SK-N-MC (cell line): ENCODE measurements around the gene OR2AK2.

Source experiments
- EZH2 ChIP-seq: fragments of 200-600 bp; sonication (generic); IDR thresholded peaks from one replicate; pipeline ENCODE4 v1.6.1; 2017; ENCODE audit warnings: antibody characterized with exemption
- FOXP2 ChIP-seq: optimal IDR thresholded peaks from 2 replicates; pipeline ENCODE3; 2011; ENCODE audit warnings: mild to moderate bottlenecking, moderate library complexity; ENCODE audit not compliant: insufficient read depth; ENCODE audit errors: extremely low read length, control extremely low read depth
- POLR2AphosphoS5 ChIP-seq: IDR thresholded peaks from 2 replicates; pipeline ENCODE4 v1.6.1; 2012; ENCODE audit warnings: mild to moderate bottlenecking, low read depth, low read length, borderline replicate concordance

- TF ChIP-seq POLR2AphosphoS5 (no peak), EZH2 (no peak), FOXP2 (no peak)
Observed at GRCh38 chr1:248007778-248008177, 42.7 kb downstream of the OR2AK2 start.
